HEK293 (cell line): ENCODE measurements around the gene PFKL.

Source experiments
- CTCF ChIA-PET: fragments of 350-600 bp; formaldehyde crosslinking; extraction: SDS; loops from one replicate; lab custom pipeline; 2021; ENCODE audit warnings: antibody characterized with exemption; lab: Yijun Ruan, JAX
- POLR2A ChIA-PET: fragments of 300-600 bp; formaldehyde crosslinking; extraction: SDS; loops from one replicate; lab custom pipeline; 2020; ENCODE audit warnings: antibody characterized with exemption, inconsistent platforms; lab: Yijun Ruan, JAX
- H3K27ac ChIP-seq: fragments of 200-500 bp; sonication (Bioruptor generic); 2 replicates; pipeline ENCODE4 v1.5.1; 2014; ENCODE audit warnings: low read depth, low read length, control low read depth, inconsistent platforms; ENCODE audit errors: extremely low read depth
- H3K36me3 ChIP-seq, 2 experiments: fragments of 200-500 bp in 1 of 2; sonication (Bioruptor generic) in 1 of 2; 1 replicate in 1 of 2; 2 replicates in 1 of 2; pipeline ENCODE4 v1.5.1; 2014 to 2017; ENCODE audit warnings: inconsistent platforms in 2 of 2, low read length in 2 of 2; ENCODE audit not compliant: control insufficient read depth in 2 of 2, insufficient read depth in 1 of 2
- H3K4me1 ChIP-seq: fragments of 200-500 bp; sonication (Bioruptor generic); 2 replicates; pipeline ENCODE4 v1.5.1; 2014; ENCODE audit warnings: mild to moderate bottlenecking, low read length, inconsistent platforms; ENCODE audit not compliant: control insufficient read depth, insufficient read depth
- H3K4me3 ChIP-seq: 2 replicates; pipeline ENCODE4 v1.5.1; 2011; ENCODE audit warnings: low read depth, mild to moderate bottlenecking, control low read depth, low read length, moderate library complexity
- H3K9me3 ChIP-seq: fragments of 200-500 bp; sonication (Bioruptor generic); 2 replicates; pipeline ENCODE4 v1.5.1; 2014; ENCODE audit warnings: low read depth, low read length, inconsistent platforms; ENCODE audit not compliant: control insufficient read depth, insufficient read depth
- BCL6B ChIP-seq: fragments of 450-650 bp; formaldehyde crosslinking; IDR thresholded peaks from 2 replicates; pipeline ENCODE4 v1.5.1; 2017; ENCODE audit warnings: missing biosample characterization, missing genetic modification characterization
- EGR2 ChIP-seq: fragments of 450-650 bp; formaldehyde crosslinking; IDR thresholded peaks from 2 replicates; pipeline ENCODE4 v1.5.1; 2016; ENCODE audit warnings: low read depth, missing biosample characterization, missing genetic modification characterization
- GLIS1 ChIP-seq: fragments of 450-650 bp; formaldehyde crosslinking; IDR thresholded peaks from 2 replicates; pipeline ENCODE4 v1.5.1; 2016; ENCODE audit warnings: missing biosample characterization, missing genetic modification characterization
- MEIS1 ChIP-seq: sonication (generic); formaldehyde crosslinking; IDR thresholded peaks from 2 replicates; pipeline ENCODE4 v1.8.1; 2022; ENCODE audit warnings: missing genetic modification reagents, mild to moderate bottlenecking, borderline replicate concordance
- SCRT2 ChIP-seq: fragments of 450-650 bp; formaldehyde crosslinking; IDR thresholded peaks from 2 replicates; pipeline ENCODE4 v1.5.1; 2016; ENCODE audit warnings: missing biosample characterization, missing genetic modification characterization
- TCF7L2 ChIP-seq: IDR thresholded peaks from 2 replicates; pipeline ENCODE4 v1.6.1; 2011; ENCODE audit warnings: low read depth, mild to moderate bottlenecking, inconsistent platforms, low read length, moderate library complexity, borderline replicate concordance
- ZFHX2 ChIP-seq: fragments of 450-650 bp; formaldehyde crosslinking; conservative IDR thresholded peaks from 2 replicates; pipeline ENCODE4 v1.5.1; 2016; ENCODE audit warnings: missing biosample characterization, missing genetic modification characterization
- ZIC2 ChIP-seq: fragments of 450-650 bp; formaldehyde crosslinking; IDR thresholded peaks from 2 replicates; pipeline ENCODE4 v1.5.1; 2016; ENCODE audit warnings: missing biosample characterization, missing genetic modification characterization
- ZNF350 ChIP-seq: fragments of 450-650 bp; formaldehyde crosslinking; IDR thresholded peaks from 2 replicates; pipeline ENCODE4 v1.5.0; 2017; ENCODE audit warnings: missing biosample characterization, mild to moderate bottlenecking, missing genetic modification characterization
- ZNF354C ChIP-seq: fragments of 450-650 bp; formaldehyde crosslinking; IDR thresholded peaks from 2 replicates; pipeline ENCODE4 v1.5.1; 2016; ENCODE audit warnings: missing biosample characterization, missing genetic modification characterization, low read depth, borderline replicate concordance
- ZNF449 ChIP-seq: fragments of 450-650 bp; formaldehyde crosslinking; IDR thresholded peaks from 2 replicates; pipeline ENCODE4 v1.5.1; 2017; ENCODE audit warnings: missing biosample characterization, mild to moderate bottlenecking, missing genetic modification characterization, moderate library complexity
- ZNF560 ChIP-seq: fragments of 450-650 bp; formaldehyde crosslinking; IDR thresholded peaks from 2 replicates; pipeline ENCODE4 v1.5.1; 2017; ENCODE audit warnings: missing biosample characterization, missing genetic modification characterization, borderline replicate concordance
- ZNF654 ChIP-seq: fragments of 450-650 bp; formaldehyde crosslinking; IDR thresholded peaks from 2 replicates; pipeline ENCODE4 v1.5.1; 2016; ENCODE audit warnings: low read depth, missing biosample characterization, missing genetic modification characterization
- TF ChIP-seq, protein P1 (sequence below): fragments of 450-650 bp; formaldehyde crosslinking; IDR thresholded peaks from 2 replicates; pipeline ENCODE4 v1.5.1; 2016; ENCODE audit warnings: missing biosample characterization, missing genetic modification characterization
- TF ChIP-seq, protein P2 (sequence below): fragments of 450-650 bp; formaldehyde crosslinking; IDR thresholded peaks from 2 replicates; pipeline ENCODE4 v1.5.1; 2017; ENCODE audit warnings: missing biosample characterization, missing genetic modification characterization
- TF ChIP-seq, protein P3 (sequence below): fragments of 450-650 bp; formaldehyde crosslinking; IDR thresholded peaks from 2 replicates; pipeline ENCODE4 v1.5.1; 2016; ENCODE audit warnings: missing biosample characterization, missing genetic modification characterization

Gene PFKL

DNA sequence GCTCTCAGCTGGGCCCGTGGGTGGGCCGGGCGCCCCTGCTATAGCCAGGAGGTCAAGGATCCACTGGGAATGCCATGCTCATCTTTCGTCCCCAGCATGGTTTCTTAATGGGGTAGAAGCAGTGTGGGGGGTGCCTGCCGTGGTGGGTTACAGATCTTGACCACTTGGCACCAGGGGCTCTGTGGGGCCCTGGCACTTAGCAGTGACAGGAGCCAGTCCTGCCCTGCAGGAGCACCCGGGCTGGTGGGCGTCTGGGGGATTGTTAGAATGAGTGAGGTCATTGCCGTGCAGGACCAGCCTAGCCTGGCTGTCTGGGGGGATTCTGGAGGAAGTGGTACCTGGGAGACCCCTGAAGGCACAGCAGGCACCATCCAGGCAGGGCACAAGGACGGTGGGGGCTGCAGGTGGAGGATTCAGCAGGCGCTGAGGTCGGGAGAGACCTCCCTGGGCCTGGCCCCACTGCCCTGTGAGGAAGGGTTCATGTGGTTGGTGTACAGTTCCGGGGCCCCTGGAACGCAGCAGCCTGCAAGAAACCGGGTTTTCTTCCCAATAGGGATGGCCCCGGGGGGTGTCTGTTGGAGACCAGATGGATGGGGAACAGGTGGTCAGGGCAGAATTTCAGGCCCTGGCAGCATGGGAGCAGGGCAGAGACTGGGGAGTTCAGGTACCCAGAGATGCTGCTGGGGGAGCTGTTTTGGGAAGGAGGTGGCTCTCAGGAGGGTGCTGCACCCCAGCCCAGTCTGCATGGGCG lies 9.4 kb upstream of the PFKL start (continued):
- TF ChIP-seq, protein P1, sequence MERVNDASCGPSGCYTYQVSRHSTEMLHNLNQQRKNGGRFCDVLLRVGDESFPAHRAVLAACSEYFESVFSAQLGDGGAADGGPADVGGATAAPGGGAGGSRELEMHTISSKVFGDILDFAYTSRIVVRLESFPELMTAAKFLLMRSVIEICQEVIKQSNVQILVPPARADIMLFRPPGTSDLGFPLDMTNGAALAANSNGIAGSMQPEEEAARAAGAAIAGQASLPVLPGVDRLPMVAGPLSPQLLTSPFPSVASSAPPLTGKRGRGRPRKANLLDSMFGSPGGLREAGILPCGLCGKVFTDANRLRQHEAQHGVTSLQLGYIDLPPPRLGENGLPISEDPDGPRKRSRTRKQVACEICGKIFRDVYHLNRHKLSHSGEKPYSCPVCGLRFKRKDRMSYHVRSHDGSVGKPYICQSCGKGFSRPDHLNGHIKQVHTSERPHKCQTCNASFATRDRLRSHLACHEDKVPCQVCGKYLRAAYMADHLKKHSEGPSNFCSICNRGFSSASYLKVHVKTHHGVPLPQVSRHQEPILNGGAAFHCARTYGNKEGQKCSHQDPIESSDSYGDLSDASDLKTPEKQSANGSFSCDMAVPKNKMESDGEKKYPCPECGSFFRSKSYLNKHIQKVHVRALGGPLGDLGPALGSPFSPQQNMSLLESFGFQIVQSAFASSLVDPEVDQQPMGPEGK (tag by site-specific recombination) = peak; percentile 10; the same call in 1 of the 2 replicates
- peak; percentile 58 for TF ChIP-seq ZFHX2 (tag by site-specific recombination)
- peak; percentile 32; the same call in 1 of the 2 replicates for TF ChIP-seq ZIC2 (tag by site-specific recombination)
- no peak for TF ChIP-seq TCF7L2
- no peak for TF ChIP-seq ZNF354C
- no peak for TF ChIP-seq ZNF449 (tag by site-specific recombination)

DNA sequence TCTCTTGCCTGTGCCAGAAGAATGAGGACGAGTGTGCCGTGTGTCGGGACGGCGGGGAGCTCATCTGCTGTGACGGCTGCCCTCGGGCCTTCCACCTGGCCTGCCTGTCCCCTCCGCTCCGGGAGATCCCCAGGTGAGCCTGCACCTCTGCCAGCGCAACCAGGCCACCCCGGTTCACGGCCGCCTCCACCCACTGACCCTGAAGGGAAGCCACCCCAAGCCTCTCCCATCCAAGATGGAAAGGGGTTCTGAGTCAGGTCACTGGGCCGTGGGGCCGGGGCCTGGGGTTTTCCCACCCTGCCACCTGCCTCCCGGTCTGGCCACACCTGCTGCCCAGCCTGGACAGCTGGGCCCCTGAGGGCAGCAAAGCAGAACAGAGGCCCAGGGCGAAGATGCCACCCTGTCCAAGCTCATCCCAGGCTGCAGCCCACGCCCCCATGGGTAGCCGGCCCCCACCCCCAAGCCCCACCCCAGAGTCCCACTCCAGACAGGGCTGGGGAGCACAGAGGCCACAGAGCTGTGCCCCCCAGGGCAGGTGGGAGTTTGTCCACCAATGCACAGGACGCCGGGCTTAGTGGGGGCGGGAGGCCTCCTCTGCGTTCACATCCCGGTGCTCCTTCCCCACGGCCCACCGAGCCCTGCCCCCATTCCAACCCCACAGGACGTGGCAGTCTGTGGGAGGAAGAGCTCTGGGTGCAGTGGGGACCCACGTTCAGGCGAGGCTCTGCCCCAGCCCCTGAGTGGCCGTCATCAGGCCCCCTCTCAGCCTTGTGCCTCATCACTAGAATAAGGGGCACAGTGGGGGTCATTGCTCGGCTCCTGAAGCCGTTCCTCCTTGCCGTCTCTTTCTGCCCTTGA lies 8.5 kb upstream of the PFKL start:
- Histone ChIP-seq H3K9me3 (no peaks in the 10 kb centered on the region), H3K4me1 (no peaks in the 10 kb centered on the region), H3K27ac (no peak overlapping the region)
- POLR2A ChIA-PET = no interaction called here
- TF ChIP-seq MEIS1 (no peak), ZNF350 (no peak), SCRT2 (no peak), ZFHX2 (tag by site-specific recombination) (peak; percentile 40), ZNF560 (no peak), BCL6B (tag by site-specific recombination) (no peak), EGR2 (tag by site-specific recombination) (peak; percentile 49)
- TF ChIP-seq, all 188 proteins: peak for 2
- no peaks in the 10 kb centered on the region for H3K36me3 ChIP-seq
- CTCF ChIA-PET = no interaction called here
- H3K4me3 ChIP-seq = no peak overlapping the region

GRCh38 chr21:44291936-44292811 lies 7.7 kb upstream of the PFKL start:
- Histone ChIP-seq H3K4me1 (no peaks in the 10 kb centered on the region), H3K9me3 (no peaks in the 10 kb centered on the region), H3K36me3 (no peaks in the 10 kb centered on the region), H3K4me3 (no peak overlapping the region), H3K27ac (no peak overlapping the region)
- ChIA-PET CTCF (no interaction called here), POLR2A (no interaction called here)
- TF ChIP-seq, protein P2, sequence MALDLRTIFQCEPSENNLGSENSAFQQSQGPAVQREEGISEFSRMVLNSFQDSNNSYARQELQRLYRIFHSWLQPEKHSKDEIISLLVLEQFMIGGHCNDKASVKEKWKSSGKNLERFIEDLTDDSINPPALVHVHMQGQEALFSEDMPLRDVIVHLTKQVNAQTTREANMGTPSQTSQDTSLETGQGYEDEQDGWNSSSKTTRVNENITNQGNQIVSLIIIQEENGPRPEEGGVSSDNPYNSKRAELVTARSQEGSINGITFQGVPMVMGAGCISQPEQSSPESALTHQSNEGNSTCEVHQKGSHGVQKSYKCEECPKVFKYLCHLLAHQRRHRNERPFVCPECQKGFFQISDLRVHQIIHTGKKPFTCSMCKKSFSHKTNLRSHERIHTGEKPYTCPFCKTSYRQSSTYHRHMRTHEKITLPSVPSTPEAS (tag by site-specific recombination) = no peak
- TF ChIP-seq, protein P1 (tag by site-specific recombination) = peak; percentile 54
- TF ChIP-seq ZNF654 (tag by site-specific recombination) = no peak
- TF ChIP-seq GLIS1 (tag by site-specific recombination) = peak; percentile 96
- TF ChIP-seq, protein P3, sequence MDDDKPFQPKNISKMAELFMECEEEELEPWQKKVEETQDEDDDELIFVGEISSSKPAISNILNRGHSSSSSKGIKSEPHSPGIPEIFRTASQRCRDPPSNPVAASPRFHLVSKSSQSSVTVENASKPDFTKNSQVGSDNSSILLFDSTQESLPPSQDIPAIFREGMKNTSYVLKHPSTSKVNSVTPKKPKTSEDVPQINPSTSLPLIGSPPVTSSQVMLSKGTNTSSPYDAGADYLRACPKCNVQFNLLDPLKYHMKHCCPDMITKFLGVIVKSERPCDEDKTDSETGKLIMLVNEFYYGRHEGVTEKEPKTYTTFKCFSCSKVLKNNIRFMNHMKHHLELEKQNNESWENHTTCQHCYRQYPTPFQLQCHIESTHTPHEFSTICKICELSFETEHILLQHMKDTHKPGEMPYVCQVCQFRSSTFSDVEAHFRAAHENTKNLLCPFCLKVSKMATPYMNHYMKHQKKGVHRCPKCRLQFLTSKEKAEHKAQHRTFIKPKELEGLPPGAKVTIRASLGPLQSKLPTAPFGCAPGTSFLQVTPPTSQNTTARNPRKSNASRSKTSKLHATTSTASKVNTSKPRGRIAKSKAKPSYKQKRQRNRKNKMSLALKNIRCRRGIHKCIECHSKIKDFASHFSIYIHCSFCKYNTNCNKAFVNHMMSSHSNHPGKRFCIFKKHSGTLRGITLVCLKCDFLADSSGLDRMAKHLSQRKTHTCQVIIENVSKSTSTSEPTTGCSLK = no peak
